Activated T-helper 9 cell treated with anti-CD3 and anti-CD28 coated beads, Interleukin-2, amount 50 U/mL, for 16 hours (primary cell): ENCODE results near the gene APBB2.
"Not testable (repeated sequence)": the region's sequence is repeated elsewhere in the genome, so short reads cannot be mapped to it uniquely, and the experiment has no call there.

Experiments
- DNase-seq: peaks from one replicate; pipeline ENCODE4 v3.0.0-alpha.2; 2020; ENCODE audit warnings: low read depth

APBB2 gene

DNA sequence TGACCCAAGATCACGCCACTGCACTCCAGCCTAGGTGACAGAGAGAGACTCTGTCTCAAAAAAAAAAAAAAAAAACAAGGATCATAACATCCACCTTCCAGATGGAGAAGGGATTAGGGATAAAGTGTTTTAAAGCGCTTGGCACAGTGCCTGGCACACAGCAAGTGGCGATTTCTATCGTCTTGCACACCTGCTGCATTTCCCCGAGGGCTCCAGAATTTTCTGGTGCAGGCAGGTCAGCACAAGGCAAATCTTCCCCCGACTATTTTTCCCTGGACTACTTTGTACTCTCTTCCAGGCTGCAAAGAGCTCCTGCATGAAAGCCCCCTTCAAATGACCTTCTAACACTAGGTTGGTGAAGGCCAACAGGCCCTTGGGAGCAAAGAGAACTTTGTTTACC is 57.3 kb downstream of the APBB2 start:
- DNase-seq: no peak

DNA sequence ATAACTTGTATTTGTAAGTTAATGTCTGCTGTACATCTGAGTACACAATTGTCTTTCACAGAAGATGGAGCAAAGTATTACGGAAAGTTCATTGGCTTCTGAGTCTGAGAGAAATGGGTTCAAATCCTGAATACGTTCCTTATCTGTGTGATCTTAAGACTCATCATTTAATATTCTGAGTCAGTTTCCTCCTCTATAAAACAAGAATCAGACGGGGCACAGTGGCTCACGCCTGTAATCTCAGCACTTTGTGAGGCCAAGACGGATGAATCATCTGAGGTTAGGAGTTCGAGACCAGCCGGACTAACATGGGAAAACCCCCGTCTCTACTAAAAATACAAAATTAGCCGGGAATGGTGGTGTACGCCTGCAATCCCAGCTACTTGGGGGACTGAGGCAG is 57.8 kb downstream of the APBB2 start:
- DNase-seq: no peak

DNA sequence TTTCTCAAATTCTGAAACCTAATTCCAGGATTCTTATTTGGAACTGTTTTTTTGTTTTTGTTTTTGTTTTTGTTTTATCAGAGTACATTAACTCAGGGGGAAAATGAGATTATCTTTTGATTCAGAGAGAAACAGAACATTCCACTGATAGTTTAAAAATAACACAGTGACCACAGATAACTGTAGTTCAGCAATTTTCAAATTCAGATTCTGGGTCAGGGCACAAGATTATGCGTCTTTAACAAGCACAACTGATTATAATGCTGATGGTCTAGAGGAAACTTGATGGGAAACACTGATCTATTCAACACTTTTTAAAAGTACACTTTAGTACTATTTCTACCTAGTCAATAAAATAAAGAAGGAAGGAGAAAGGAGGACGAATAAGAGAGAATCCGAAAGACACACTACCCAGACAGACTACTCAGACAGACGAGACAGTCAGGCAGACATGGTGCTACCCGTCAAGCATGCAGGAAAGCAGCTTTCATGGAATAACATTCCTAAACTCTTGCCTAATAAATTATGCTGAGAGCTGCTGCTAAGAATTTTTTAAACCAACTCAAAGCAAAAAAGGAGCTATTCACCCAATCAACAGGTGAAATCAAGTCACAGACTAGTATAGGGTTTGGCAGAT is 59.0 kb downstream of the APBB2 start:
- no peak for DNase-seq

DNA sequence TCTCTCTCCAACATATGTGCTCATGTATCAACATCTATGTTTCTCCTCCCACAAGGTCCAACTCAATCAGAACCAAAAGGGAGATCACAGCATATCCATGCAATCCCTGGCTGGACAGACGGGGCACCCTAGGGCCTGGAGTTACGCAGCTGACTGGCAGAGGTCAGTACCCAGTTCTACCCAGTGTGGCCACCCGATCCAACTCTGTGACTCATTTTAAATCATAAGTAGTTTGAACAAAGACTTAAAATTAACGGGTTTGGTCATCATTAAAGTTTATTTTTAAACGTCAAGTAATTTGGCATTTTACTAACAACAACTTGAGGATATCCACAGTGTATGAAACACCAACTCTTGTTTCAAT is 59.5 kb downstream of the APBB2 start:
- no peak for DNase-seq

DNA sequence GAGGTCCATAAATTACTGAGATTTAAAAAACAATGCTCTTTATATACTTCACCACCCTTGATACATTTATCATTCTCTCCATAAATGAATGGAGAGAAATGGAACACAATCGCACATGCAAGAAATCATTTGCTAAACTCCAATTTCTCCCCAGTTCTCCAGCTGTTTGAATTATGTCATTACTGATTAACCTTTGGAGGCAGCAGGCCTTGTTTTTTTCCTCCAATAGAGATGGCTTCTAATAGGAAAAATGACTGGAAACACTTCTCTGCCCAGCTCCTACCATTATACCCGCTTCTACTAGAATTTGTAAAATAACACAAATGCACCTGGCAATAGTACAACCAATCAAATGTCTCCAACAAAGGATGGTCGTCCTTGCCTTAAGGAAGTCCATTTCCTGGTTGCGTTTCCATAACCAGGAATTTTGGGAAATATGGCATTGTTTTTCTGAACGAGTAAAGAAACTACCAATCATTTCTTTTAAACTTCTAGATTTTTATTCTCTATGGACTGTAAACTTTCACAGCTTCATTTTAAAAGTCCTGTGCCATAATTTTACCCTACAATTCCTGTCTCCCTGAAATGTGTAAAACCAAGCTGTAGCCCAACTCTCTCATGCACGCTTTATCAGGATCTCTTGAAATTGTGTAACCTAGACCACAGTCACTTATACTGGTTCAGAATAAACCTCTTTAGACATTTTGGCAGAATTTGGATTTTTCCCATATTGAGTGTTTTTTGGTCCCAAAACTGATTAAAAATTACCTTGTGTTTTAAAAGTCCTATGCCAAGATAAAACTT is 60.1 kb downstream of the APBB2 start:
- no peak for DNase-seq

DNA sequence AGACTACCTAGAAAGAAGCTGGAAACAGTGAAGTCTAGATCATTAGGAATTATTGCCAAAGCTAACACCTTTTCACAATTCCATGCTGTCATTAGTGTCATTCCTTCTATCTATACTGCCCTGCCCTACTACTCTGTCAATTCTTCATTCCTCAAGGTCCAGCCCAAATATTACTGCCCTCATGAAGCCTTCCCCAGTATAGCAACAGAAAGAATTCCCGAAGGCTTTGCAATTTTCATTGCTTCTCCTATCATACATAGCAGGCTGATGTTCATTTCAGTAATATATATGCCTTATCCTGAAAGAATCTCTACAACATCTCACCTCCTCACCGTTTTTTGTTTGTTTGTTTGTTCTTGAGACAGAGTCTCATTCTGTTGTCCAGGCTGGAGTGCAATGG is 63.9 kb downstream of the APBB2 start:
- no peak for DNase-seq

DNA sequence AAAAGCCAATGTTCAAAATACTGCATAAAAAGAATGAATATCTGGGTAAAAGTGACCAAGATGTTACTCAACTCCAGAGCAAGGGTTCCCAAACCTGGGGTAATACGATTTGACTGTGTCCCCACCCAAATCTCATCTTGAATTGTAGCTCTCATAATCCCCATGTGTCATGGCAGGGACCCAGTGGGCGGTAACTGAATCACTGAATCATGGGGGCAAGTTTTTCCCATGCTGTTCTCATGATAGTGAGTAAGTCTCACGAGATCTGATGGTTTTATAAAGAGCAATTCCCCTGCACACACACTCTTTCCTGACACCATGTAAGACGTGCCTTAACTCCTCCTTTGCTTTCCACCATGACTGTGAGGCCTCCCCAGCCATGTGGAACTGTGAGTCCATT is 64.8 kb downstream of the APBB2 start:
- not testable (repeated sequence) for DNase-seq

DNA sequence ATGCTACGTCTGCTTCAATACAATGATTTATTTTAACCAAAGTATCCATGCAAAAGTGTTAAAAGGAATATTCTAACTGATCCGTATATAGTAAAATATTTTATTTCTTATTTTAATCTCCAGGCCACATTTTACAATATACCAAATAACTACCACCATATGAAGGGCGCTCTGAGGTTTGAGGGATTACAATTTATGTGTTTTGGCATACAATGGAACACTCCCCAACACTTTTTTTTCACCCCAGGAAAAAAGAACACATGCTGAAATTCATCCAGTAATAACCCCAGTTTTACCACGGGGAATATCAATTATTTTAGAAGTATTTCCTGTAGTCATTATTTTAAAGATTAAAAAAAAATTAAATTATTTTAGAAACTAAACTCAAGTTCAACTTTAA is 65.4 kb downstream of the APBB2 start:
- no peak for DNase-seq

DNA sequence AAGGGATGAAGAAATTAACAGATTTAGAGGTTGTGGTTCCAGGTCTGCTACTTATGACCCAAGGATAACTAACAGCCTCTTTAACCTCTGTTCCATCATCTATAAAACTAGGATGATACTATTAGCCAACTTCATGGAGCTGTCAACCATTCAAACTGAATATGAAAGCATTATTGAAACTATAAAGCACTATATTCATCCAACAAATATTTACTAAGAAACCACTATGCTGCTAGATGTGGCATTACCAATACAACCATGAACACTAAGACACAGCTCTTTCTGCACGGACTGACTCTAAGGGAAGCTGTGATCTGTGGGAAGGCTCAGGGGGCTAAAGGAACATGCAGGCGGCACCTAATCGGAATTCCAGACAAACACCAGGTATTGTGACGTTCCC is 66.0 kb downstream of the APBB2 start:
- no peak for DNase-seq

DNA sequence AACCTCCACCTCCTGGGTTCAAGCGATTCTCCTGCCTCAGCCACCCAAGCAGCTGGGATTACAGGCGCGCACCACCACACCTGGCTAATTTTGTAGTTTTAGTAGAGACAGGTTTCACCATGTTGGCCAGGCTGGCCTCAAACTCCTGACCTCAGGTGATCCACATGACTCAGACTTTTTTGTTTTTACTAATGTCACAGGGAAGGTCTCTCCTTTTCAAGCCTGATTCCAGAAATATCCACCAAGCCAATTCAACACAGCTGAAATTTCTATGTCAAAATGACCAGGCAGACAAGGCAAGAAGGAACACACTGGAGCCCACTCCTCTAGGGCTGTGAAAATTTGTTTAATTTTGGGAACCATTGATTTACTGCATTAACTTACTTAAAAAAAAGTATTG is 66.8 kb downstream of the APBB2 start:
- not testable (repeated sequence) for DNase-seq

DNA sequence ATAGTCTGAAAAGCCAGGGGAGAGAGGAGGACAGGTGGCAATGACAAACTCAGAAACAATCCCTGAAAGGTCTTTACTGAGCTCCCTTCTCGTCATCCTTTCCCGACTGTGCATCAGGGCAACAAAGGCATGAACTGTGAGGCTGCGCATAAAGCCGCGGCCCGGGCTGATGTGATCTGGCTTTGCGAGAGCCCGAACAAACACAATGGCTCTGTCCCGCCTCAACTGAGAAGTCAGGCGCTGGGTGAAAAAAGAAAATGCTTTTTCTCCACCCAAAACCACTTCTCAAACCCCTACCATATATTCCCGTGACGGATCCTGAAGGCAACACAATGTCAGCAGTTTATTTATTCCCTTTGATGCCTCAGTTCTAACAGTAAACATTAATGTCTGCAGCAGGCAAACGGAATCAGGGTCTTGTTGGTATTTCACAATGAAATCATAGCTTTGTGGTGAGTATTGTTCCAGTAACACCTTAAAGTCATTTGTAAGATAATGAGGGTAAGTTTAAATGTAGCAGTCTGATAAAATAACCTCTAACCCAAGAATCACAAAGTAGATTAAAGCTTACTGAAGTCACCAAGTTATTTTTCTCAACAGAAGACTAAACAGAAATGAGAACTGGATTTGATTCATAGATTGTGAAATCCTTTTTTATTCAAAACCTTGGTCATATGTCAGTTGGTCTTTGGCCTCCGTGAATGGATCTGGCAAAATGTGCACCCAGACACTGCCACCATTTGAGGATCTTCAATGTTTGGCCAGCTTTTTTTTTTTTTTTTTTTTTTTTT is 67.4 kb downstream of the APBB2 start:
- DNase-seq: no peak

DNA sequence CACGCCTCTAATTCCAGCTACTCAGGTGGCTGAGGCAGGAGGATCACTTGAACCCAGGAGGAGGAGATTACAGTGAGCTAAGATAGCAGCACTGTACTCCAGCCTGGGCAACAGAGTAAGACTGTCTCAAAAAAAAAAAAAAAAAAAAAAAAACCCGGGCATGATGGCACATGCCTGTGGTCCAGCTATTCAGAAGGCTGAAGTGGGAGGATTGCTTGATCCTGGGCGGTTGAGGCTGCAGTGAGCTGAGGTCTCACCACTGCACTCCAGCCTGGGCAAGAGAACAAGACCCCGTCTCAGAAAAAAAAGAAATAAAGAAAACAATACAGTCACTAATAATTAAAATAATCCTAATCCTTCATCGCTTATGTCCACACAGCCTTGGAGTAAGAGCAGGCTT is 68.1 kb downstream of the APBB2 start:
- DNase-seq: no peak

DNA sequence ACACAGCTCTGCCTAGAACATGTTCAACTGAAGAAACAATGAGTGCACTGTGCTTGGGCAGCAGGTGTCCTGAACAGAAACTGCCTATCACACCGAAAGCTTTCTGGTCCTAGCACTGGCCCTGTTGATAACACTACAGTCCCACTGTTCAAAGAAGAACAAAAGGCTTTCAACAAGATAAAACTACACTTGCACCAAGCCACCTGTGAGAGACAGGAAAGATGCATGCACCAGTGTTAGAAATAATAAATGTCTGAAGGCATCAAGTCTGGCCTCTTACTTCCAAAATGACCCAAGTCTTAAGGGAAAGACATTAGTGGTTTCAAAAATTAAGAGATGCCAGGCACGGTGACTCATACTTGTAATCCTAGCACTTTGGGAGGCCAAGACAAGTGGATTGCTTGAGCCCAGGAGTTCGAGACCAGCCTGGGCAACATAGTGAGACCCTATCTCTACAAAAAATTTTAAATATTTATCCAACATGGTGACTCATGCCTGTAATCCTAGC is 68.7 kb downstream of the APBB2 start:
- DNase-seq: no peak

DNA sequence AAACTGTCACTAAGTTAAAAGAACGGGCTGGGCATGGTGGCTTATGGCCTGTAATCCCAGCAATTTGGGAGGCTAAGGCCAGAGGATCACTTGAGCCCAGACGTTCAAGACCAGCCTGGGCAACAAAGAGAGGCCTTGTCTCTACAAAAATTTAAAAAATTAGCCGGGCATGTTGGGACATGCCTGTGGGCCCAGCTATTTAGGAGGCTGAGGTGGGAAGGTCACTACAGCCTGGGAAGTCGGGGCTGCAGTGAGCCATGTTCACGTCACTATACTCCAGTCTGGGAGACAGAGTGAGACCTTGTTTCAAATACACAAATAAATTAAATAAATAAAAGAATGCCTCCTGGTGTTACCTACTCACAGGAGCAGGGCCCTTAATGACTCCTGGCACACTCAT is 69.5 kb downstream of the APBB2 start:
- no peak for DNase-seq

DNA sequence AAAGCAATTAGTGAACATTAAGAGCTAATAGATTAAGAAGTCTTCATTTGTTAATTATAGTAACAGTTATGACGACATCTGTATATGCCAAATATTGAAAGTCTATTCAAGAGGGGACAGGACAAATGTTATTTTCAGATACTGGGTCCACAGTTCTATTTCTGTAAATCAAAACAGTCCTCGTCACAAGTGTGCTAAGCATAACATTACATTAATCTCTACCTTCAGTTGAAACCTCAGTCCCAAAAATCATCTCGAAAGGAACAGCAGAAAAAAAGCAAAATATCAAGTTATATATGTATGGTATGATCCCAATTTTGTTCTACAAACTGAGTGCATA is 70.3 kb downstream of the APBB2 start:
- no peak for DNase-seq

DNA sequence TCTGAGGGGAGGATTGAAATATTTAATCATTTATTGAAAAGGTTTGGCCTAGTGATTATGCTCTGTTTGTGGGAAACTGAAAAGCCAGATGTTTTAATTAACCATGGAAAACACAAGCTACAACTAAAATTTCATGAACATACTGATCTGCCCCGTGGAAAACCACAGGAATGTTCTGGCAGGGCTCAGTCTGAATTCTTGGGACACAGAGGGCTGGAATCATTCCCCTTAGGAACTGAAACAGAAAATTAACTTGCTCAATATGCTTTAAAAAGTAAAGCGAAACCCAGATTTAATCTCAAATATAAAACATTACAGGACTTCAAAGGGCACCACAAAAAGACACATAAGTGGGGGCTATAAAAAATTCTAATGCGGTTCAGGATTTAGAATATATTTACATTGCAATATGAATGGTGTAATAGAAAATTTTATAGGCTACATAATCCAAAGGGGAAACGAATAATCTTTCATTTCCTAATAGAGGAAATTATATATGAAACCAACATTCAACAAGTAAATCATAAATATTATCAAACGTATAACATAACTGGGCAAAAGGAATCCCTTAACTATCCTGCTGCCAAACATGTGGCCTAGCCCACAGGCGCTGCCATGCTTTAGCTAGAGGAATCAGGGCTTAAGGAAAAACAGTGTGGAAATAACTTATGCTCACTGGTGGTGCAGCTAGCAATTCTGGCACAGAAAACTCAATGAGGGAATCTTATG is 70.9 kb downstream of the APBB2 start:
- DNase-seq: no peak

DNA sequence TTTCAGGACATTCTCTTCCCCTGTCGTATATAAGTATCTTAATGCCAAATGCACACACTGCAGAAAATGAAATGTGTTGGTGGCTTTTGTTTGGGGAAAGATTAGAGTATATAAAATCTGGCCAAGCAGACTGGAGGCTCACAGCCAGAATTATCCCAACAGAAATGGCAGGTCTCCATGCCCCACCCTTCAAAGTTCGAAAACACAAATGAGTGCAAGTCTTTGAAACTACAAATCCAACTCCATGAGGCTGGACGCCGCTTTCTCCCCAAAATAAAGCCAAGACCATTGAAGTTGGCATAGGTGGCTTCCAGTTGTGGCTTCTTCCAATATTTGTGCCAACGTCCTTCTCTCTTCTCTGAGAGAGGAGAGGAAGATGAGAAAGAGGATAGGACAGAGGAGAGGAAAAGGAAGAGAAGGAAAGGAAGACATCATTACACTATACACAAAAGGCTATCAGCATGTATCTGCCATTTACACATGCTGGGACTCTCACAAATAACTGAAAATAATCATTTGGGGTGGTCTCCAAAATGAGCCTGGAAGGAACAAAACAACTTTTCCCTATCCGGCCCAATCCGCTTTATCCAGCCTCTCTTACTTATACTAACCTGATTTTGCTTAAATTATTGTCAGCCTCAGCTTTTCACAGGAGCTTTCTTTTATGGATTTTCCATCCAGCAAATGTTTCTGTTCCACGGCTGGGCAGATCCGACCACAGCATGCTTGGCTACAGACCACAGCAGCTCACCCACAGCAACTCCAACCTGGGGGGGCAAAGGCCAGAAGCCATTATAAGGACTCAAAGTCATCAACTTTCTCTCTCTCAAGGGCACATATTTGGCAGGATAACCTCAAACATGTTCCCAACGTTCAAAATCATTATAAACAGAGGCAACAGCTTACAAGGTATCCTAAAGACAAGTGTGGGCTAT is 71.7 kb downstream of the APBB2 start:
- DNase-seq: no peak

DNA sequence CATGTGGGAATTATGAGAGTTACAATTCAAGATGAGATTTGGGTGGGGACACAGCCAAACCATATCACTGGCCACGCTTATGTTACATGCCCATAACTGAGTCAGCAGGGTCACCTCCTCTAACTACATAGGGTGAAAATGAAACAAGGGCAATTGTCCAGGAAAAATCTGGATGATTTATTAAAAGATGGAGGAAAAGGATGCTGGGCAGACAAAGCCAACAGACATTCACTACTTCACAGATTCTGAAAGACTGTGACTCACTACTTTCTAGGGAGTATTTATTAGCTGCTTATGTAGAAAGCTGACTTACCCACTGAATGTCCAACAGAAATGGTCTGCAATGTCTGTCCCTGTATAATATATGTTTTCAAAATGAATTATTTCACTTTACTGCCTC is 72.4 kb downstream of the APBB2 start:
- DNase-seq: no peak

DNA sequence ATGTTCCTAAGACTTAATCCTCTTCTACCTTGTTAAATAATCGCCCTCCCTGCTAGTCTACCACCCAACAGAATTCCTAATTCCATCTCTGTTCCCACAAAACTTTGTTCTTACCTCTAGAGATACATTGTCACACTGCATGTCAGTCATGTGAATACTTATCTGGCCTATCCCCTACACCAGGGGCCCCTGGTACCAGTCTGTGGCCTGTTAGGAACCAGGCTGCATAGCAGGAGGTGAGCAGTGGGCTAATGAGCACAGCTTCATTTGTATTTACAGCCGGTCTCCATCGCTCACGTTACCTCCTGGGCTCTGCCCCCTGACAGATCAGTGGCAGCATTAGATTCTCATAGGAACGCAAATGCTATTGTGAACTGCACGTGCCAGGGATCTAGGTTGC is 73.9 kb downstream of the APBB2 start:
- no peak for DNase-seq

DNA sequence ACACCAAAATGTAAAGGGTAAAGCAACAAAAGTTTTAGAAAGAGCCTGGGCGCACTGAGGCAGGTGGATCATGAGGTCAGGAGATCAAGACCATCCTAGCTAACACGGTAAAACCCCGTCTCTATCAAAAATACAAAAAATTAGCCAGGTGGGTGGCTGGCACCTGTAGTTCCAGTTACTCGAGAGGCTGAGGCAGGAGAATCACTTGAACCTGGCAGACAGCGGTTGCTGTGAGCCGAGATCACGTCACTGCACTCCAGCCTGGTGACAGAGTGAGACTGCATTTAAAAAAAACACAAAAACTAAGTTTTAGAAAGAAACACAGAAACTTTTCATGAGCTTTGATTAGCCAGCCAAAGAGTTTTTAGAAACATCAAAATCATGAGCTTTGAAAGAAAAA is 76.5 kb downstream of the APBB2 start:
- no peak for DNase-seq

DNA sequence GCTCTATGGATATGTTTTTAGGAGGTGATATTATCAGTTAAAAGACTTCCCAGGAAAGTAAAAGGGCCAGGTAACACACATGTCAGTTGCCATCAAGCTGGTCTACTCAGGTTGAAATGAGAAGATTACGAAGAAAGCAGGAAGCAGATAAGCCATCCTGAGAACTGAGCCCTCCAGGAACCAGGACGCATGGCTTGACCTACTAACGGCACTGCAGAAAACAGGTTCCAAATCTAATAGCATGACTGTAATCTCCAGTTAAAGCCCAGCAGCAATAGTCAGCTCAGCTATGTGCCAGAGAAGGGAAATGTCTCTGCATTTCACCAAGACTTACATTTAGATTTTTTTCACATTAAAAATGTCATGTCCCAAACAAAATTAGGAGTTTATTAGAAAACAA is 77.9 kb downstream of the APBB2 start:
- no peak for DNase-seq
